Fibroblast of pulmonary artery (primary cell): ENCODE measurements around the gene GLE1.
A peak's percentile ranks its signal among the peaks of the same experiment; 100 is the strongest.

Experiments
- DNase-seq: peaks from one replicate; pipeline ENCODE4 v3.0.0-alpha.2; 2010; ENCODE audit warnings: low read depth
- H3K4me3 ChIP-seq: replicated peaks from 2 replicates; pipeline ENCODE4 v1.5.1; 2011; ENCODE audit warnings: low read depth, mild to moderate bottlenecking, control low read depth, low read length, moderate library complexity
- CTCF ChIP-seq: IDR thresholded peaks from 2 replicates; pipeline ENCODE4 v1.5.1; 2011; ENCODE audit warnings: mild to moderate bottlenecking, control low read depth, low read length, inconsistent platforms; ENCODE audit errors: missing control alignments

Gene GLE1, protein sequence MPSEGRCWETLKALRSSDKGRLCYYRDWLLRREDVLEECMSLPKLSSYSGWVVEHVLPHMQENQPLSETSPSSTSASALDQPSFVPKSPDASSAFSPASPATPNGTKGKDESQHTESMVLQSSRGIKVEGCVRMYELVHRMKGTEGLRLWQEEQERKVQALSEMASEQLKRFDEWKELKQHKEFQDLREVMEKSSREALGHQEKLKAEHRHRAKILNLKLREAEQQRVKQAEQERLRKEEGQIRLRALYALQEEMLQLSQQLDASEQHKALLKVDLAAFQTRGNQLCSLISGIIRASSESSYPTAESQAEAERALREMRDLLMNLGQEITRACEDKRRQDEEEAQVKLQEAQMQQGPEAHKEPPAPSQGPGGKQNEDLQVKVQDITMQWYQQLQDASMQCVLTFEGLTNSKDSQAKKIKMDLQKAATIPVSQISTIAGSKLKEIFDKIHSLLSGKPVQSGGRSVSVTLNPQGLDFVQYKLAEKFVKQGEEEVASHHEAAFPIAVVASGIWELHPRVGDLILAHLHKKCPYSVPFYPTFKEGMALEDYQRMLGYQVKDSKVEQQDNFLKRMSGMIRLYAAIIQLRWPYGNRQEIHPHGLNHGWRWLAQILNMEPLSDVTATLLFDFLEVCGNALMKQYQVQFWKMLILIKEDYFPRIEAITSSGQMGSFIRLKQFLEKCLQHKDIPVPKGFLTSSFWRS

GRCh38 chr9:128504485-128505413 lies at the start of gene GLE1:
TSS of gene GLE1 (plus strand) at chr9:128504719. CDS start at chr9:128504806, 87 bp downstream.
- peak; percentile 92 for DNase-seq
- no peak for TF ChIP-seq CTCF
- peak within 1 kb of the TSS; percentile 71 for H3K4me3 ChIP-seq

GRCh38 chr9:128454991-128455390 lies 49.5 kb upstream of the GLE1 start:
- TF ChIP-seq CTCF = no peak
- no peak overlapping the region for H3K4me3 ChIP-seq
- no peak for DNase-seq

- DNase-seq = peak; percentile 95
- TF ChIP-seq CTCF = no peak
- H3K4me3 ChIP-seq = peak within 1 kb of the TSS; percentile 67
Measured at GRCh38 chr9:128455849-128456612, 48.5 kb upstream of the GLE1 start, which contains the start of gene ODF2. TSS of gene ODF2 (plus strand) at chr9:128456006. CDS start at chr9:128456092, 86 bp downstream.

DNA sequence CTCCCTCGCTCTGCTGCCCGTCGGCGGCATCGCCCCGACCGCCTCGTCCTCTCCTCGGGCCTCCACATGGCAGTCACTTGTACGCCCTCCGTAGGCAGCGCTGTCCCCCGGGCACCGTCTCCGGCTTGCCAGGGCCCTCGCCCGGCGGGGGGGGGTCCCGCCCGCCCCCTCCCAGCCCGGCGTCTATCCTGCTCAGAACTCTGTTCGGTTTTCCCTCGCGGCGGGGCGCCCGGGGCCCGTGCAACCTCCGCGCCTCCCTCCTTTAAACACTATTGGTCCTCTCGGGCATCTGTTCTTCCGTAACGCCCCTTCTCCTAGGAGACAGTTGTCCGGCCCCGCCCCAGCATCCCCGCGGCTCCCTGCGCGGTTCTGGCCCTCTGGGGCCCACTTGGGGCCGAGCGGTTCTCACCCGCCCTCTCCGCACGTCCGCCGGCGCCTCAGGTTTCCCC lies 47.9 kb upstream of the GLE1 start:
- H3K4me3 ChIP-seq = peak overlapping the region; percentile 67
- TF ChIP-seq CTCF = no peak
- DNase-seq = peak; percentile 69

DNA sequence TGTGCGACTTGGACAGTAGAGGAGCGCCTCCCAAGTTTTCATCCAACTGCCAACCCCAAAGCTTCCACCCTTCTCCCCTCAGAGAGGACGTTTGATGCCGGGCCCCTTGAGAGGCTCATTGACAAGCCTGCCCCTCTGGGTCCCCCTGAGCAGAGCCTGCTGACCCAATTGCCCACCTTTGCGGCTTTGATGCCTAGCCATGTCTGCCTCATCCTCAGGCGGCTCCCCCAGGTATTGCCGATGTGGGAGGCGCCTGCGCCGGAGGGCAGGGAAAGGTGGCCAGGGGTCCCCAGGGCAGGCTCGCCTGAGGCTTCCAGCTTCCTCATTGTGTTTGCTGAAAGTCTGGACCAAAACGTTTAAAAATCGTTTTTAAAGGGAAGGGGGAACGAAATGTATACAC lies 47.3 kb upstream of the GLE1 start:
- peak overlapping the region; percentile 67 for H3K4me3 ChIP-seq
- TF ChIP-seq CTCF = no peak
- DNase-seq = no peak

DNA sequence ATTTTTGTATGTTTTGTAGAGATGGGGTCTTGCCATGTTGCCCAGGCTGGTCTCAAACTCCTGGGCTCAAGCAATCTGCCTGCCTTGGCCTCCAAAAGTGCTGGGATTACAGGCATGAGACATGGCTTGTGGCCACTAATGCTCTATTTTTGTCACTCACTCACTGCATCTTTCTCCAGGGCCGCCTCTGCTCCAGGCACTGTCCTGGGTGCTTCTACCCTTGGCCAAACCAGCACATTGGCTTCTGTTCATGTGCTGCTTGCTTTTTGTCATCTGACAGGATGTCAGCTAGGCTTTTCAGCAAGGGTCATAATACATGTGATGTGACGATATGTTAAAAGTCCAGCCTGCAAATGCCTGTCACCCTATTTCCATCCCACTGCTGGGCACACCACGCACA lies 45.5 kb upstream of the GLE1 start:
- DNase-seq = no peak
- no peak for TF ChIP-seq CTCF
- H3K4me3 ChIP-seq = no peak overlapping the region
